ENCODE measurements around the gene TSPYL2. TPM values are rescaled to one million over a fixed set of nuclear protein-coding genes. Genes with fewer than 3 reads are reported as not detected.

The TSPYL2 gene
- total RNA-seq, 2 donors from 2014 or later, result 28.2 to 134 TPM

DNA sequence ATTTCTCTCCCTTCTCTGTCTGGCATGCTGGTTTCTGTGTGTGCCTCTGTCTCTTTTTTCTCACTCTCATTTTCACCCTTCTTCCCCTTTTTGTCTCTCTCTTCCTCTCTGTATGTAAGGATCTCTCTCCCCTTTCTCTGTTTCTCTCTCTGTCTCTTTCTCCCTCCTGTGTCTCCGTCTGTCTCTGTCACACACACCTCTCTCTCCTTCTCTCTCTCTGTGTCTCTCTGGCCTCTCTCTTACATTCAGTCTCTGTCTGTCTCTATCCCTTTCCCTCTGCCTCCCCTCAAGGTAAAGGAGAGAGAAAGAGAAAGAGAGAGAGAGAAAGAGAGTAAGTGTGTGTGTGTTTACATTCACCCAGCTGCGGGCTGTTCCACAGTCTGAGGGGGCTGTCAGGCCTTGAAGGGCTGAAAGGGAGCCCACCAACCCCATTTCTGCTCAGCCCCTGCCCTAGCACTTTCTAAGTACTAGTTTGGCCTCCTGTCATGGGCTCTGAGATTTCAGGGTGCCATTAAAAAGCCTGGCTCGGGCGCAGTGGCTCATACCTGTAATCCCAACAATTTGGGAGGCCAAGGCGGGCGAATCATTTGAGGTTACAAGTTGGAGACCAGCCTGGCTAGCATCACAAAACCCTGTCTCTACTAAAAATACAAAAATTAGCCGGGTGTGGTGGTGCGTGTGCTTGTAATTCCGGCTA lies 9.6 kb upstream of the TSPYL2 start:
- Mint-ChIP-seq H3K9me3 (no peaks in the 10 kb centered on the region), H3K27me3 (no peaks in the 10 kb centered on the region), H3K4me3 (peak overlapping the region; percentile 88), H3K36me3 (ENCODE audit: low read depth) (no peaks in the 10 kb centered on the region), H3K4me1 (peaks cover 6% of the 10 kb centered on the region), H3K27ac (peak overlapping the region; percentile 81)
- no peak for ATAC-seq (replicated peaks)

DNA sequence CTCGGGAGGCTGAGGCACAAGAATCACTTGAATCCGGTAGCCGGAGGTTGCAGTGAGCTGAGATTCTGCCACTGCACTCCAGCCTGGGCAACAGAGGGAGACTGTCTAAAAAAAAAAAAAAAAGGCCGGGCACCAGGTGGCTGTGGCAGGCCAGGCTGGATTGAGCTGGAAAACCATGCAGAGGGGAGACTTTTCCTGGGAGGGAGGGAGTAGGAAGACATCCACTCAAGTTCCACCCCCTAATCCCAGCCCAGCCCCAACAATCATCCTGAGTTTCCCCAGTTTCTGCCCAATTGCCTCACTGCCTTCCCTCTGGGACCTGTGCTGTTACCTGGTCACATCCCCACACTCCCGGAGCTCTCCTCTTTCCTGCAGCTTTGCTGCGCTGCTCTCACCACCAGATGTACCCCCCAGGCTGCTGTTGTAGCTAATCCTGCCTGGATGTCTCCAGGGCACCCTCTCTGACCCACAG lies 9.0 kb upstream of the TSPYL2 start:
- ATAC-seq (replicated peaks), result no peak
- Mint-ChIP-seq H3K9me3 (no peaks in the 10 kb centered on the region), H3K27me3 (no peaks in the 10 kb centered on the region), H3K4me3 (peak overlapping the region; percentile 88), H3K4me1 (peaks cover 6% of the 10 kb centered on the region), H3K36me3 (ENCODE audit: low read depth) (no peaks in the 10 kb centered on the region), H3K27ac (no peak overlapping the region)

- no peaks in the 10 kb centered on the region for H3K36me3 Mint-ChIP-seq (ENCODE audit: low read depth)
- H3K27ac Mint-ChIP-seq, result peak overlapping the region; percentile 12
- H3K4me3 Mint-ChIP-seq, result no peak overlapping the region
- no peaks in the 10 kb centered on the region for H3K9me3 Mint-ChIP-seq
- peaks cover 6% of the 10 kb centered on the region for H3K4me1 Mint-ChIP-seq
- H3K27me3 Mint-ChIP-seq, result no peaks in the 10 kb centered on the region
- peak; percentile 45 for ATAC-seq (replicated peaks)
Measured at GRCh38 chrX:53075011-53075410, 7.2 kb upstream of the TSPYL2 start.

DNA sequence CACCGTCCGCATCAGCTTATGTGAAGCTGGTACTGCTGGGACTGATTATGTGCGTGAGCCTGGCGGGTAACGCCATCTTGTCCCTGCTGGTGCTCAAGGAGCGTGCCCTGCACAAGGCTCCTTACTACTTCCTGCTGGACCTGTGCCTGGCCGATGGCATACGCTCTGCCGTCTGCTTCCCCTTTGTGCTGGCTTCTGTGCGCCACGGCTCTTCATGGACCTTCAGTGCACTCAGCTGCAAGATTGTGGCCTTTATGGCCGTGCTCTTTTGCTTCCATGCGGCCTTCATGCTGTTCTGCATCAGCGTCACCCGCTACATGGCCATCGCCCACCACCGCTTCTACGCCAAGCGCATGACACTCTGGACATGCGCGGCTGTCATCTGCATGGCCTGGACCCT lies 5.5 kb upstream of the TSPYL2 start:
- Mint-ChIP-seq H3K4me1 (peaks cover 11% of the 10 kb centered on the region), H3K36me3 (ENCODE audit: low read depth) (peaks cover 5% of the 10 kb centered on the region), H3K4me3 (no peak overlapping the region), H3K27ac (no peak overlapping the region), H3K27me3 (no peaks in the 10 kb centered on the region), H3K9me3 (no peaks in the 10 kb centered on the region)
- ATAC-seq (replicated peaks), result no peak

DNA sequence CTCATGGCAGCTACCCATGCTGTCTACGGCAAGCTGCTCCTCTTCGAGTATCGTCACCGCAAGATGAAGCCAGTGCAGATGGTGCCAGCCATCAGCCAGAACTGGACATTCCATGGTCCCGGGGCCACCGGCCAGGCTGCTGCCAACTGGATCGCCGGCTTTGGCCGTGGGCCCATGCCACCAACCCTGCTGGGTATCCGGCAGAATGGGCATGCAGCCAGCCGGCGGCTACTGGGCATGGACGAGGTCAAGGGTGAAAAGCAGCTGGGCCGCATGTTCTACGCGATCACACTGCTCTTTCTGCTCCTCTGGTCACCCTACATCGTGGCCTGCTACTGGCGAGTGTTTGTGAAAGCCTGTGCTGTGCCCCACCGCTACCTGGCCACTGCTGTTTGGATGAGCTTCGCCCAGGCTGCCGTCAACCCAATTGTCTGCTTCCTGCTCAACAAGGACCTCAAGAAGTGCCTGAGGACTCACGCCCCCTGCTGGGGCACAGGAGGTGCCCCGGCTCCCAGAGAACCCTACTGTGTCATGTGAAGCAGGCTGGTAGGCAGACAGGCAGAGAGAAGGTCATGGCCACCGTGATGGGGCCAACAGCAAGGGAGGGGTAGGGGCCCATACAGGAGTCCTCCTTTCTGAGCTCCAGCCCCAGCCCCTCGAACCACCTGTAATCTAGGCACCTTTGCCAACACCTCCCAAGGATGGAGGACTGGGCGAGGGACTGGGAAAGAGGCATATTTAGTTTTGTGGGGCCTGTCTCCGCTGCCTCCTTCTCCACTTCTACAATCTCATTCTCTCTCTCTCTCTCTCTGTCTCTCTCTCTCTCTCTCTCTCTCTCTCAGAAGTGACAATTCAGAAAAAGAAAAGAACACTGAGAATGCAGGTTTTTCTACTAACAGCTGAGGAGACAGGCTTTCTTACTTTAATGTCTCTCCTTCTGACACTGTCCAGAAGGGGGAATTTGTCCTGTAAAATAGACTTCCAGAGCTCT lies 4.7 kb upstream of the TSPYL2 start:
- Mint-ChIP-seq H3K9me3 (no peaks in the 10 kb centered on the region), H3K27me3 (no peaks in the 10 kb centered on the region), H3K4me3 (no peak overlapping the region), H3K27ac (peak overlapping the region; percentile 58), H3K36me3 (ENCODE audit: low read depth) (peaks cover 13% of the 10 kb centered on the region), H3K4me1 (peaks cover 6% of the 10 kb centered on the region)
- ATAC-seq (replicated peaks), result no peak

DNA sequence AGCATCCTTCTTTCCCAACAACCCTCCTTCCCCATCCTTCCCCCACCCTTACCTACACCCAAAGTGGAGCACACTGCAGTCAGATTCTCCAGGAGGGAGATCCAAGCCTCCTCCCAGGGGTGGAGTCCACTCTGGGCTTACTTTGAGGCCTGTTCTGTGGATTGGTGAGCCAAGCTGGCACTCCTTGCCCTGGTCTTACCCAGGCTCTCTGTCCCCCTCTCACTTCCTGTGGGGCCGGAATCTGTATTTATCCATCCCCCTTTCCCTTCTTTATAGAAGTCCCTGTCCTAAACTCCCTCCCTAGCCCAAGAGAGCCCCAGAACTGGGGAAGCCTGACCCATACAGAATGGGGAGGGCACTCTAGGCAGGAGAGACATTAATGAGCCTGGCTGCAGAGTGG lies 3.2 kb upstream of the TSPYL2 start:
- H3K36me3 Mint-ChIP-seq (ENCODE audit: low read depth), result peaks cover 27% of the 10 kb centered on the region
- H3K4me1 Mint-ChIP-seq, result peaks cover 11% of the 10 kb centered on the region
- no peak for ATAC-seq (replicated peaks)
- no peaks in the 10 kb centered on the region for H3K9me3 Mint-ChIP-seq
- H3K27me3 Mint-ChIP-seq, result no peaks in the 10 kb centered on the region
- no peak overlapping the region for H3K27ac Mint-ChIP-seq
- H3K4me3 Mint-ChIP-seq, result no peak overlapping the region

DNA sequence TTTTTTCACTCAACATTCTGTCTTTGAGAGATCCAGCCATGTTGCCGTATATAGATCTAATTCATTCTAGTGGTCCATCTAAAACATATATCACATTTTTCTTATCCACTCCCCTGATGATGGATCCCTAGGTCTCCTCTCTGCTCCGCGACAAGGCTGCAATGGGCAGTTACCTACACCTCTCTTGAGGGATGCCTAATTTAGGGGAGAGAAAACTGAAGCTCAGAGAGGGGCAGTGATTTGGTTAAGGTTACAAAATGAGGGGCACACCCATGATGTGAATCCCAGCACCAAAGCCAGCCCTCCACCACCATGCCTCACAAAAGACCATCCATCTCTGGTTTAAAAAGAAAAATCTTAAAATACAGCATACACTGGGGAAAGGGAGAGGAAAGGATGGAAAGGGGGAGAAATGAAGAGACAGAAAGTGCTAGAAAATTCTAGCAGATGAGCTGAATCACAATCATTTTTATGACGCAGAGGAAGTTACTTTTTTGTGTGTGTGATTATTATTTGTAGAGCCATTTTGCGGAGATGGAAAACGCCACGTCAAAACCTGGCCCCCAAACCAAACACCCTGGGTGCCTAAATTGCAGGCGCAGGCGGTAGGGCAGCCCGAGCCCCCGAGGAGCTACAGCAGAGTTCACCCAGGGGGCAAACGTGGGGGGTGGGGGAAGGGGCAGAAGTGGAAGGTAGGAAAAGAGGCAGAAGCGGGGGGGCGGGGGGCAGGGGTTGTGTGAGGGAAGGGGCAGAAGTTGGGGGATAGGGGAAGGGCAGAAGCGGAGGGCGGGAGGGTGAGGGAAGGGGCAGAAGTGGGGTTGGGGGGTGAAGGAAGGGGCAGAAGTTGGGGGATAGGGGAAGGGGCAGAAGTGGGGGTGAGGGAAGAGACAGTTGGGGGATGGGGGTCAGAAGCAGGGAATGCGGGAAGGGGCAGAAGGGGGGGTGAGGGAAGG lies 1.3 kb upstream of the TSPYL2 start:
- Mint-ChIP-seq H3K4me1 (peaks cover 26% of the 10 kb centered on the region), H3K27ac (peak overlapping the region; percentile 91), H3K9me3 (no peaks in the 10 kb centered on the region), H3K27me3 (no peaks in the 10 kb centered on the region), H3K4me3 (peak overlapping the region; percentile 76), H3K36me3 (ENCODE audit: low read depth) (peaks cover 47% of the 10 kb centered on the region)
- ATAC-seq (replicated peaks), result no peak

- Mint-ChIP-seq H3K4me3 (peak overlapping the region; percentile 91), H3K9me3 (no peaks in the 10 kb centered on the region), H3K27ac (peak overlapping the region; percentile 98), H3K4me1 (peaks cover 36% of the 10 kb centered on the region), H3K36me3 (ENCODE audit: low read depth) (peaks cover 68% of the 10 kb centered on the region), H3K27me3 (no peaks in the 10 kb centered on the region)
- no peak for ATAC-seq (replicated peaks)
Measured at GRCh38 chrX:53082773-53083616, 828 bp downstream of the TSPYL2 start.

DNA sequence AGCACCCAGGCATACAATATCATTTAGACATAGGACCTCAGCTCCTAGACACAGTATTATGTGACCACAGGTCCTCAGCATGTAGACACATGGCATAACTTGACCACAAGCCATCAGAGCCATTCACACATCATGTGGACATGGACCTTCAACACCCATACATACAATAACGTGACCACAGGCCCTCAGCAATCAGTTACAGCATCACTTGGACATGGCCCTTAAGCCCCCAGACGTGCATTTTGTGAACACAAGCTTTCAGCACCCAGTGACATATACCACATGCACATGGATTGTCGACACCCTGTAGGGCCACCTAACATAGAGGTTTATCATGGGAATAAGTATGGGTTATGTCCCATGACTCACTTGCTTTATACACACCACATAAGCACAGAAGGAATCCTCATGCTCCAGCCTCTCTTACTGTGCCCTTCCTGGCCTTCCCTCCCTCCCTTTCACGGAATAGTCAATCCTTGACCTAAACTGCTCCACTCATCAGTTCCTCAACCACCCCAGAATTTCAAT lies 1.9 kb downstream of the TSPYL2 start:
- Mint-ChIP-seq H3K36me3 (ENCODE audit: low read depth) (peaks cover 77% of the 10 kb centered on the region), H3K4me3 (peak overlapping the region; percentile 91), H3K27me3 (no peaks in the 10 kb centered on the region), H3K4me1 (peaks cover 46% of the 10 kb centered on the region), H3K9me3 (no peaks in the 10 kb centered on the region), H3K27ac (peak overlapping the region; percentile 98)
- no peak for ATAC-seq (replicated peaks)

DNA sequence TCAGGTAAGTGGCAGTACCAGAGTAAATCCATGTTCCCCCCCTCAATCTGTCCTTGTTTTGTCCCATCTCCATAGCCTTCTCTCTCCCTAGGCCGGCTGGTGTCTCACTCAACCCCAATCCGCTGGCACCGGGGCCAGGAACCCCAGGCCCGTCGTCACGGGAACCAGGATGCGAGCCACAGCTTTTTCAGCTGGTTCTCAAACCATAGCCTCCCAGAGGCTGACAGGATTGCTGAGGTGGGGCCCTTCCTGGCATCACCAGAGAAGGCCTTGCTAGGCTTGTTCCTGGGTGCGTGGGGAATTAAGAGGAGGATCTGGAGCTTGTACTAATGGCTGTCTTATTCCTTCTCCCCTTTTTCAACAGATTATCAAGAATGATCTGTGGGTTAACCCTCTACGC lies 2.7 kb downstream of the TSPYL2 start:
- Mint-ChIP-seq H3K27ac (peak overlapping the region; percentile 98), H3K36me3 (ENCODE audit: low read depth) (peaks cover 77% of the 10 kb centered on the region), H3K4me1 (peaks cover 46% of the 10 kb centered on the region), H3K4me3 (peak overlapping the region; percentile 91), H3K27me3 (no peaks in the 10 kb centered on the region), H3K9me3 (no peaks in the 10 kb centered on the region)
- ATAC-seq (replicated peaks), result no peak

DNA sequence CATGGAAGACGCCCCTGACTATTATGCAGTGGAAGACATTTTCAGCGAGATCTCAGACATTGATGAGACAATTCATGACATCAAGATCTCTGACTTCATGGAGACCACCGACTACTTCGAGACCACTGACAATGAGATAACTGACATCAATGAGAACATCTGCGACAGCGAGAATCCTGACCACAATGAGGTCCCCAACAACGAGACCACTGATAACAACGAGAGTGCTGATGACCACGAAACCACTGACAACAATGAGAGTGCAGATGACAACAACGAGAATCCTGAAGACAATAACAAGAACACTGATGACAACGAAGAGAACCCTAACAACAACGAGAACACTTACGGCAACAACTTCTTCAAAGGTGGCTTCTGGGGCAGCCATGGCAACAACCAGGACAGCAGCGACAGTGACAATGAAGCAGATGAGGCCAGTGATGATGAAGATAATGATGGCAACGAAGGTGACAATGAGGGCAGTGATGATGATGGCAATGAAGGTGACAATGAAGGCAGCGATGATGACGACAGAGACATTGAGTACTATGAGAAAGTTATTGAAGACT lies 3.6 kb downstream of the TSPYL2 start:
- Mint-ChIP-seq H3K4me3 (peak overlapping the region; percentile 91), H3K36me3 (ENCODE audit: low read depth) (peaks cover 76% of the 10 kb centered on the region), H3K27me3 (no peaks in the 10 kb centered on the region), H3K9me3 (no peaks in the 10 kb centered on the region), H3K27ac (peak overlapping the region; percentile 98), H3K4me1 (peaks cover 42% of the 10 kb centered on the region)
- no peak for ATAC-seq (replicated peaks)

DNA sequence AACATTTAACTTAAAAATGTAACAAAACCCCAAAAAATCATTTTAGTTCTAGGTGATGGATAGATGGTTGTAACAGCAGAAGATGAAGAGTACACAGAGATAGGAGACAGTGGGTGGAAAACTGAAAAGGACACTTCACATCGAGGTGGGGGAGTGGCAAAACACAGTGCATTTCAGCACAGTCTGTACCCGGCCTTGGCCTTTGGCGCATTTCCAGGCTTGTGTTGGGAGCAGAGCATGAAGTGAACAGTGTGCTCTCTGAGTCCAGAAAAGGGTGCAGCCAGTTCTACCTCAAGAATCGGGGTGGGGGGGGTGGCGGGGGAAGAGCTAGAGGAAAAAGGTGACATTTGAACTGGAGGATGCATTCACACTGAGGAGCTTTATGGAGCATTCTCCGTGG lies 4.3 kb downstream of the TSPYL2 start:
- H3K9me3 Mint-ChIP-seq, result no peaks in the 10 kb centered on the region
- H3K36me3 Mint-ChIP-seq (ENCODE audit: low read depth), result peaks cover 72% of the 10 kb centered on the region
- peaks cover 41% of the 10 kb centered on the region for H3K4me1 Mint-ChIP-seq
- peak overlapping the region; percentile 91 for H3K4me3 Mint-ChIP-seq
- no peaks in the 10 kb centered on the region for H3K27me3 Mint-ChIP-seq
- H3K27ac Mint-ChIP-seq, result peak overlapping the region; percentile 98
- ATAC-seq (replicated peaks), result no peak

DNA sequence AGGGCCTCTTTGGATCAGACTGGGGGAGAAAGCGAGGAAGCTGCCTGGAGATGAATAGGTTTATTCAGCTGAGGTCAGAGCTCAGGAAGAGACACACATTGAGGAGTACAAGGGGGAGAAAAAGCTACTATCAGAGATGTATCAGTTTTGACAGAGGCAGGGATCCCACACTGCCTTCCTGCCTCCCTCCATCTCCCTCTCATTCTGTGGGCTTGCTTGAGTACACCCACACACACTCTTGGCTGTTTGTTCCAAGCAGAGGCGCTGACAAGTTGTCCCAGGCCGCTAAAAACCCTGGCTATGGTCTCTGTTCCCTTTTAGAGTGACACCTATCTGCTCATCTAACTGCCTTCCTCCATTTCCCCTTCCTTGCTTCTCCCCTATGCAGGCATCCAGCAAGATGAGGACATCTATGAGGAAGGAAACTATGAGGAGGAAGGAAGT lies 5.2 kb downstream of the TSPYL2 start:
- Mint-ChIP-seq H3K9me3 (no peaks in the 10 kb centered on the region), H3K4me1 (peaks cover 41% of the 10 kb centered on the region), H3K36me3 (ENCODE audit: low read depth) (peaks cover 65% of the 10 kb centered on the region), H3K27me3 (no peaks in the 10 kb centered on the region), H3K4me3 (peak overlapping the region; percentile 85), H3K27ac (peak overlapping the region; percentile 30)
- no peak for ATAC-seq (replicated peaks)

All from activated T-helper 17 cell treated with anti-CD3 and anti-CD28 coated beads, Interleukin-2, amount 50 U/mL, for 72 hours (primary cell).